Measurements from ENCODE around the gene IFRD1. TPM values are rescaled to one million over a fixed set of nuclear protein-coding genes. Genes with fewer than 3 reads are reported as not detected.

IFRD1 gene
- total RNA-seq, 4 donors from 2014 or later, result 85.2 to 116 (median 102) TPM

- Histone ChIP-seq H3K27ac (no peak overlapping the region), H3K4me3 (no peak overlapping the region), H3K4me1 (peaks cover 0 to 12% (median 0%) of the 10 kb centered on the region in 4 donors), H3K36me3 (no peaks in the 10 kb centered on the region), H3K9me3 (no peaks in the 10 kb centered on the region), H3K27me3 (no peaks in the 10 kb centered on the region)
- DNase-seq (ENCODE audit: low spot score in 2 of 2), result no peak
- WGBS, 2 donors, result 96% methylated on average over 5 of the region's 5 CpGs
- no peak for TF ChIP-seq POLR2A (IDR thresholded peaks at IDR 0.05)
- no peak for TF ChIP-seq CTCF (IDR thresholded peaks at IDR 0.05)
Measured at GRCh38 chr7:112504093-112504695, 53.9 kb downstream of the IFRD1 start.

GRCh38 chr7:112505495-112505894 lies 55.2 kb downstream of the IFRD1 start:
- Histone ChIP-seq H3K4me1 (peaks cover 0 to 12% (median 0%) of the 10 kb centered on the region in 4 donors), H3K27me3 (no peaks in the 10 kb centered on the region), H3K9me3 (no peaks in the 10 kb centered on the region), H3K36me3 (no peaks in the 10 kb centered on the region), H3K27ac (no peak overlapping the region), H3K4me3 (no peak overlapping the region)
- no peak for DNase-seq (ENCODE audit: low spot score in 2 of 2)
- WGBS, 2 donors, result 63 to 77% methylated on average over 2 of the region's 2 CpGs
- TF ChIP-seq EP300 (IDR thresholded peaks at IDR 0.05) (no peak), POLR2A (IDR thresholded peaks at IDR 0.05) (no peak), CTCF (IDR thresholded peaks at IDR 0.05) (no peak)

- H3K4me1 ChIP-seq, result no peaks in the 10 kb centered on the region
- WGBS, 2 donors, result 61 to 74% methylated on average over 1 of the region's 1 CpG
- H3K9me3 ChIP-seq, result no peaks in the 10 kb centered on the region
- no peak overlapping the region for H3K27ac ChIP-seq
- TF ChIP-seq POLR2A (IDR thresholded peaks at IDR 0.05), result no peak
- TF ChIP-seq CTCF (IDR thresholded peaks at IDR 0.05), result no peak
- no peak for TF ChIP-seq EP300 (IDR thresholded peaks at IDR 0.05)
- H3K36me3 ChIP-seq, result no peaks in the 10 kb centered on the region
- no peak overlapping the region for H3K4me3 ChIP-seq
- no peaks in the 10 kb centered on the region for H3K27me3 ChIP-seq
- DNase-seq (ENCODE audit: low spot score in 2 of 2), result no peak
Measured at GRCh38 chr7:112508404-112508803, 58.1 kb downstream of the IFRD1 start.

- Histone ChIP-seq H3K27me3 (no peaks in the 10 kb centered on the region), H3K36me3 (no peaks in the 10 kb centered on the region), H3K4me3 (no peak overlapping the region), H3K27ac (no peak overlapping the region), H3K4me1 (no peaks in the 10 kb centered on the region), H3K9me3 (no peaks in the 10 kb centered on the region)
- DNase-seq (ENCODE audit: low spot score in 2 of 2), result no peak
- WGBS, 2 donors, result 62 to 66% methylated on average over 5 of the region's 5 CpGs
- TF ChIP-seq POLR2A (IDR thresholded peaks at IDR 0.05), result no peak
- no peak for TF ChIP-seq EP300 (IDR thresholded peaks at IDR 0.05)
- no peak for TF ChIP-seq CTCF (IDR thresholded peaks at IDR 0.05)
Measured at GRCh38 chr7:112509402-112509801, 59.1 kb downstream of the IFRD1 start.

GRCh38 chr7:112510001-112510742 lies 59.9 kb downstream of the IFRD1 start:
- Histone ChIP-seq H3K4me3 (no peak overlapping the region), H3K4me1 (no peaks in the 10 kb centered on the region), H3K27ac (no peak overlapping the region), H3K27me3 (no peaks in the 10 kb centered on the region), H3K9me3 (no peaks in the 10 kb centered on the region), H3K36me3 (no peaks in the 10 kb centered on the region)
- WGBS, 2 donors, result 80 to 87% methylated on average over 5 of the region's 5 CpGs
- DNase-seq (ENCODE audit: low spot score in 2 of 2), result no peak
- TF ChIP-seq CTCF (IDR thresholded peaks at IDR 0.05) (no peak), EP300 (IDR thresholded peaks at IDR 0.05) (no peak), POLR2A (IDR thresholded peaks at IDR 0.05) (no peak)
